H9 (cell line): Measurements from ENCODE around the gene DNAH8. TPM values are rescaled to one million over a fixed set of nuclear protein-coding genes. Genes with fewer than 3 reads are reported as not detected.

Source experiments
- DNase-seq: peaks from one replicate; pipeline ENCODE4 v3.0.0-alpha.2; 2017
- H2AFZ ChIP-seq: one replicate; pipeline ENCODE4 v1.6.1; 2013; ENCODE audit warnings: mild to moderate bottlenecking, low read length, control low read depth, moderate library complexity
- H2AK5ac ChIP-seq: 2 replicates; pipeline ENCODE4 v1.6.1; 2013; ENCODE audit warnings: low read length, control low read depth, mixed read lengths; ENCODE audit not compliant: insufficient read length
- H2BK120ac ChIP-seq: one replicate; pipeline ENCODE4 v1.6.1; 2013; ENCODE audit warnings: low read depth, mild to moderate bottlenecking, low read length, control low read depth, inconsistent platforms; ENCODE audit not compliant: poor library complexity, severe bottlenecking
- H2BK12ac ChIP-seq: 2 replicates; pipeline ENCODE4 v1.6.1; 2013; ENCODE audit warnings: low read length, control low read depth, mixed read lengths, low read depth; ENCODE audit not compliant: insufficient read length
- H2BK15ac ChIP-seq: 2 replicates; pipeline ENCODE4 v1.6.1; 2013; ENCODE audit warnings: low read depth, low read length, control low read depth
- H2BK20ac ChIP-seq: one replicate; pipeline ENCODE4 v1.6.1; 2013; ENCODE audit warnings: low read depth, mild to moderate bottlenecking, low read length, control low read depth, inconsistent platforms; ENCODE audit not compliant: poor library complexity, severe bottlenecking
- H2BK5ac ChIP-seq: 2 replicates; pipeline ENCODE4 v1.6.1; 2013; ENCODE audit warnings: low read length, control low read depth, mixed read lengths; ENCODE audit not compliant: insufficient read length
- H3K14ac ChIP-seq: 2 replicates; pipeline ENCODE4 v1.6.1; 2013; ENCODE audit warnings: low read length, control low read depth; ENCODE audit not compliant: insufficient read depth
- H3K18ac ChIP-seq: 2 replicates; pipeline ENCODE4 v1.6.1; 2013; ENCODE audit warnings: low read depth, mild to moderate bottlenecking, mixed read lengths, low read length, control low read depth; ENCODE audit not compliant: insufficient read length
- H3K23ac ChIP-seq: 2 replicates; pipeline ENCODE4 v1.6.1; 2013; ENCODE audit warnings: low read length, control low read depth, mixed read lengths, low read depth; ENCODE audit not compliant: insufficient read length
- H3K23me2 ChIP-seq: 2 replicates; pipeline ENCODE4 v1.6.1; 2013; ENCODE audit warnings: low read depth, mild to moderate bottlenecking, mixed read lengths, low read length, control low read depth; ENCODE audit not compliant: insufficient read length, poor library complexity, severe bottlenecking
- H3K27ac ChIP-seq: 2 replicates; pipeline ENCODE4 v1.5.1; 2013; ENCODE audit warnings: low read length, control low read depth, mixed read lengths, low read depth; ENCODE audit not compliant: insufficient read length
- H3K27me3 ChIP-seq: 2 replicates; pipeline ENCODE4 v1.6.1; 2013; ENCODE audit warnings: low read length, control low read depth, inconsistent platforms; ENCODE audit not compliant: insufficient read depth
- H3K4ac ChIP-seq: 2 replicates; pipeline ENCODE4 v1.6.1; 2013; ENCODE audit warnings: low read depth, mild to moderate bottlenecking, control low read depth, inconsistent platforms, low read length, moderate library complexity
- H3K4me1 ChIP-seq: 2 replicates; pipeline ENCODE4 v1.6.1; 2013; ENCODE audit warnings: low read length, control low read depth, inconsistent platforms; ENCODE audit not compliant: insufficient read depth
- H3K4me2 ChIP-seq: 2 replicates; pipeline ENCODE4 v1.6.1; 2013; ENCODE audit warnings: low read length, control low read depth, mixed read lengths; ENCODE audit not compliant: insufficient read length, insufficient read depth
- H3K56ac ChIP-seq: 2 replicates; pipeline ENCODE4 v1.6.1; 2013; ENCODE audit warnings: low read depth, mild to moderate bottlenecking, mixed read lengths, low read length, control low read depth; ENCODE audit not compliant: insufficient read length
- H3K79me1 ChIP-seq: 2 replicates; pipeline ENCODE4 v1.6.1; 2013; ENCODE audit warnings: low read depth, mild to moderate bottlenecking, moderate library complexity, low read length, control low read depth, inconsistent platforms; ENCODE audit not compliant: insufficient read depth, poor library complexity, severe bottlenecking
- H3K79me2 ChIP-seq: 2 replicates; pipeline ENCODE4 v1.6.1; 2013; ENCODE audit warnings: low read length, control low read depth, inconsistent platforms; ENCODE audit not compliant: insufficient read depth
- H3K9ac ChIP-seq: 2 replicates; pipeline ENCODE4 v1.6.1; 2013; ENCODE audit warnings: low read length, control low read depth, mixed read lengths; ENCODE audit not compliant: insufficient read length; ENCODE audit errors: extremely low read depth
- H3K9me3 ChIP-seq: one replicate; pipeline ENCODE4 v1.6.1; 2013; ENCODE audit warnings: low read depth, low read length, inconsistent platforms; ENCODE audit not compliant: control insufficient read depth
- H3T11ph ChIP-seq: one replicate; pipeline ENCODE4 v1.6.1; 2013; ENCODE audit warnings: mild to moderate bottlenecking, low read length, control low read depth, inconsistent platforms
- H4K20me1 ChIP-seq: one replicate; pipeline ENCODE4 v1.6.1; 2013; ENCODE audit not compliant: control insufficient read depth, insufficient read length, insufficient read depth
- H4K5ac ChIP-seq: 2 replicates; pipeline ENCODE4 v1.6.1; 2013; ENCODE audit warnings: low read depth, mild to moderate bottlenecking, mixed read lengths, low read length, control low read depth; ENCODE audit not compliant: insufficient read length
- H4K8ac ChIP-seq: replicated peaks from 2 replicates; pipeline ENCODE4 v1.6.1; 2013; ENCODE audit warnings: low read length, control low read depth, mixed read lengths, low read depth; ENCODE audit not compliant: insufficient read length
- H4K91ac ChIP-seq: 2 replicates; pipeline ENCODE4 v1.6.1; 2013; ENCODE audit warnings: low read depth, mild to moderate bottlenecking, moderate library complexity, mixed read lengths, low read length, control low read depth; ENCODE audit not compliant: insufficient read length
- H3K27ac Mint-ChIP-seq, 3 experiments: 2 replicates in 2 of 3; 3 replicates in 1 of 3; pipeline ENCODE4 v1.8.0; 2020 to 2021; ENCODE audit warnings: mixed read lengths in 3 of 3, mild to moderate bottlenecking in 1 of 3, moderate library complexity in 1 of 3
- H3K27me3 Mint-ChIP-seq: 2 replicates; pipeline ENCODE4 v1.8.0; 2021; ENCODE audit warnings: low read depth, mild to moderate bottlenecking, moderate library complexity, mixed read lengths
- H3K36me3 Mint-ChIP-seq, 3 experiments: 2 replicates in 2 of 3; 3 replicates in 1 of 3; pipeline ENCODE4 v1.8.0; 2020 to 2021; ENCODE audit warnings: low read depth in 3 of 3, mixed read lengths in 3 of 3; ENCODE audit not compliant: insufficient read depth in 1 of 3
- H3K4me1 Mint-ChIP-seq, 2 experiments: 2 replicates each; pipeline ENCODE4 v1.8.0; 2020; ENCODE audit warnings: mixed read lengths in 2 of 2
- H3K4me3 Mint-ChIP-seq, 2 experiments: 2 replicates in 1 of 2; 3 replicates in 1 of 2; pipeline ENCODE4 v1.8.0; 2020 to 2021; ENCODE audit warnings: mild to moderate bottlenecking in 2 of 2, mixed read lengths in 2 of 2, moderate library complexity in 1 of 2
- H3K9me3 Mint-ChIP-seq, 2 experiments: 2 replicates in 1 of 2; 3 replicates in 1 of 2; pipeline ENCODE4 v1.8.0; 2020; ENCODE audit warnings: mild to moderate bottlenecking in 2 of 2, mixed read lengths in 2 of 2, moderate library complexity in 1 of 2
- CTCF ChIP-seq: fragments of 200-600 bp; sonication (generic); conservative IDR thresholded peaks from 3 replicates; pipeline ENCODE4 v1.8.0; 2021; ENCODE audit warnings: antibody characterized with exemption, mild to moderate bottlenecking
- WGBS: extraction: QIAGEN DNeasy Blood & Tissue Kit; methylation state at CpG from one replicate; pipeline ENCODE4 v1.1.7; 2013; ENCODE audit warnings: missing lambda C conversion rate, low lambda C conversion rate, mixed read lengths; ENCODE audit not compliant: insufficient read length; ENCODE audit errors: extremely low coverage; 5-methylcytosine and 5-hydroxymethylcytosine counted together
- total RNA-seq: library from RNA; stranded (reverse); gene quantifications from 2 replicates; pipeline ENCODE4 v1.2.1, GENCODE V29; 2021

DNAH8 gene
- total RNA-seq, 1 experiment from 2014 or later, result not detected

GRCh38 chr6:38955861-38956260, 240.8 kb downstream of the DNAH8 start:
- no peak for TF ChIP-seq CTCF
- H3K4me2 ChIP-seq, result no peak overlapping the region
- H2BK120ac ChIP-seq, result no peak overlapping the region
- Mint-ChIP-seq H3K27ac (no peak overlapping the region), H3K36me3 (peaks cover 0 to 4% (median 0%) of the 10 kb centered on the region in 3 experiments; a peak in 3 of 7 replicates), H3K27me3 (peaks cover 2% of the 10 kb centered on the region; the same call in 1 of the 2 replicates), H3K9me3 (peaks cover 2 to 15% of the 10 kb centered on the region in 2 experiments; a peak in 2 of 5 replicates), H3K4me3 (no peak overlapping the region), H3K4me1 (no peaks in the 10 kb centered on the region)
- no peaks in the 10 kb centered on the region for H3K27me3 ChIP-seq
- no peaks in the 10 kb centered on the region for H4K20me1 ChIP-seq
- H3K79me2 ChIP-seq, result no peaks in the 10 kb centered on the region
- DNase-seq, result no peak
- H3K9me3 ChIP-seq, result no peaks in the 10 kb centered on the region
- H3K14ac ChIP-seq, result no peak overlapping the region
- no peak overlapping the region for H2BK15ac ChIP-seq
- no peak overlapping the region for H4K5ac ChIP-seq
- no peak overlapping the region for H3K18ac ChIP-seq
- H3T11ph ChIP-seq, result no peak overlapping the region
- no peak overlapping the region for H2BK12ac ChIP-seq
- no CpG with 5 or more reads among the region's 2 CpGs for WGBS
- no peaks in the 10 kb centered on the region for H3K79me1 ChIP-seq
- H4K91ac ChIP-seq, result no peak overlapping the region
- H2AK5ac ChIP-seq, result no peak overlapping the region
- H2BK5ac ChIP-seq, result no peak overlapping the region
- no peak overlapping the region for H3K56ac ChIP-seq
- no peaks in the 10 kb centered on the region for H3K4me1 ChIP-seq
- no peak overlapping the region for H2BK20ac ChIP-seq
- no peak overlapping the region for H2AFZ ChIP-seq
- no peak overlapping the region; the same call in 1 of the 2 replicates for H3K4ac ChIP-seq
- no peaks in the 10 kb centered on the region for H3K23me2 ChIP-seq
- H3K9ac ChIP-seq, result no peak overlapping the region
- H3K27ac ChIP-seq, result no peak overlapping the region
- no peak overlapping the region for H3K23ac ChIP-seq
- H4K8ac ChIP-seq, result no peak overlapping the region
